ENCODE results near the gene ALPK1.

The ALPK1 gene

DNA sequence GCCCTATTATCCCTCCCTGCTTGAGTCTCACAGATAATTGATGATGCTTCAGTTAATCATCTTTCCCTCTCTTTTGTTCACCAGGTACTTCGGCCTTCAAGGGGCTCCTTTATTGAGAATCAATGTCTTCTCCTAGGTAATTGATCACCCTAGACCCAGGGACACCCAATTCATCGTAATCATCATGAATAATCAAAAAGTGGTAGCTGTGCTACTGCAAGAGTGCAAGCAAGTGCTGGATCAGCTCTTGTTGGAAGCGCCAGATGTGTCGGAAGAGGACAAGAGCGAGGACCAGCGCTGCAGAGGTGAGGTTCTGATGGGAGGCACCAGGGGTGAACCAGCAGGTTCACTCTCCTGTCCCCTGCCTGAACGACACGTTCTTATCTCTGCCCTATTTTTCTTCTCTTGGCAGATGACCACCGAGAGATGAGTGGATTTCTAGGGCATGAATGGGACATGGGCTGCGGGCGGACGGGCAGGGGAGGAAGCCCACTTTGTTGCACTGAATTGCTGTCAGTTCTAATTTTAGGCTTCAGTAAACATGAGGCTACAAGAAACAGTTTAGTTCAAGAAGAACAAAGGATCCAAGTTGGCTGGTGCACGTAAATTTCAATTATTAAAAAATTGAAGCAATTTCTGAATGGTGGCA, 80.5 kb downstream of the ALPK1 start:
- in situ Hi-C loops (cut with HindIII; ENCODE audit: low pct_unique_long_range_greater_than_20kb, low sequenced_read_pairs): no loop called here
- no peak for DNase-seq (ENCODE audit: low read depth in 1 of 2, low spot score in 1 of 2)
- no peak for TF ChIP-seq JUND (IDR thresholded peaks at IDR 0.05; ENCODE audit: low read depth)

GRCh38 chr4:112378243-112378620, 81.1 kb downstream of the ALPK1 start:
- in situ Hi-C loops (cut with HindIII; ENCODE audit: low pct_unique_long_range_greater_than_20kb, low sequenced_read_pairs): no loop called here
- TF ChIP-seq JUND (IDR thresholded peaks at IDR 0.05; ENCODE audit: low read depth): no peak
- no peak for DNase-seq (ENCODE audit: low read depth in 1 of 2, low spot score in 1 of 2)

DNA sequence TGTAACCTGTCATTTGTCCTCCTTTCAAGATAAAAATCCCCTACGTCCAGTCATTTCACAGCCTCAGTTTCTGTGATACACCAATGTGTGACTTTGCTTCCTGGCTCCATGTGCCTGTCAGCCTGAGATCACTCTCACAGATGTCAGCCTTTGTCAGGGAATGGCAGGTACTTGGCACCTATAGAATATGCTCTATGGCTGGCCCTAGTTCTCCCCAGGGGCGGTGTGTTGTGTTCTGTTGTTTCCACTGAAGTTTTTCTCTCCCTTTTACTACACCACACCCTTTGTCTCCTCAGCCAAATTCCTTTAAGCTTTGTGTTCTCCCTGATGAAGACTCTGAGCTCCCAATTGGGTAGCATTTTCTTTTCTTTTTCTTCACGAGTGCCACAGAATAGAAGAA, 81.7 kb downstream of the ALPK1 start:
- in situ Hi-C loops (cut with HindIII; ENCODE audit: low pct_unique_long_range_greater_than_20kb, low sequenced_read_pairs): no loop called here
- DNase-seq (ENCODE audit: low read depth in 1 of 2, low spot score in 1 of 2): no peak
- TF ChIP-seq JUND (IDR thresholded peaks at IDR 0.05; ENCODE audit: low read depth): no peak

- in situ Hi-C loops (cut with HindIII; ENCODE audit: low pct_unique_long_range_greater_than_20kb, low sequenced_read_pairs): no loop called here
- DNase-seq (ENCODE audit: low read depth in 1 of 2, low spot score in 1 of 2): no peak
- TF ChIP-seq JUND (IDR thresholded peaks at IDR 0.05; ENCODE audit: low read depth): no peak
Measured at GRCh38 chr4:112379306-112379705, 82.1 kb downstream of the ALPK1 start.

DNA sequence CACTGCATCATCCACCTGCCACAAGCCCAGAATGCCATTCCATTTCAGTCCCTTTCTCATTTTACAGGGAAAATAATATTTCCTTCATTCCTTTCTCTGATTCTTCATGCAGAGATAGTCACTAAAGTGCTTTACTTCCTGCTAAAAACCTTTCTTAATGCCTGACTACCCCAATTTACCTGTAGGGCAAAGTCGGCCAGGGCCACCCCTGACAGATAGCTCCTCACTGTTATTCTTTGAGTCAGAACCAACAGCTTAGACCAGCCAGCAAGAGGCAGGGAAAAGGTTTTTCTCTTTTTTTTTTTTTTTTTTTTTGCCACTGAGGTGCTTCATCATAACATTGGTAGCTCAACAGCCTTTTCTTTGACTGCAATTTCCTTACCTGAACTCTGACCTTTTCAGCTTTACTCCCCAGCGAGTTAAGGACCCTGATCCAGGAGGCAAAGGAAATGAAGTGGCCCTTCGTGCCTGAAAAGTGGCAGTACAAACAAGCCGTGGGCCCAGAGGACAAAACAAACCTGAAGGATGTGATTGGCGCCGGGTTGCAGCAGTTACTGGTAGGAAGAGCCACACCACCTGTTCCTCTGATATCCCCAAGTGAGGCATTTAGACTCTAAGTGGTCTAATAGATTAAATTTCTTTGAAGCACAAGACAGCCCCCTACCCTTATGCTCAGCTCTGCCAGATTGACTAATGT, 85.0 kb downstream of the ALPK1 start:
- no peak for TF ChIP-seq JUND (IDR thresholded peaks at IDR 0.05; ENCODE audit: low read depth)
- in situ Hi-C loops (cut with HindIII; ENCODE audit: low pct_unique_long_range_greater_than_20kb, low sequenced_read_pairs): no loop called here
- DNase-seq (ENCODE audit: low read depth in 1 of 2, low spot score in 1 of 2): no peak

DNA sequence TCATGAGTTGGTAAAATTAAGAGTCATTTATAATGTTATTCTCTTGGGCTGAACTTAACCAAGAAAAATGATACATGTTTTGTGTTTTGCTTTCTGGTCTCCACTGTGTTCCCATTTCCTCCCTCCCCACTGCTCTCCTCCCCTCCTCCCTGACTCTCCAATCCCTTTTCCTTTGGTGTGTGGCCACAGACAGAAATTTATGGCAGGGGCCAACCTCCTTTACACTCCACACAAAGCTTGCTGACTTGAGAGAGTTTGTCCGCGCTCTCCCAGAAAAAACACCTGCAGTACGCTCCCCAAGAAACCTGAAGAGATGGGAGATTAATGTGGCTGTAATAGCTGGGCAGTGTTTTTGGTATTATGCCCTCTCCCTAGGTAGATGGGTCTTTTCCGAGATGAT, 88.9 kb downstream of the ALPK1 start:
- no peak for DNase-seq (ENCODE audit: low read depth in 1 of 2, low spot score in 1 of 2)
- in situ Hi-C loops (cut with HindIII; ENCODE audit: low pct_unique_long_range_greater_than_20kb, low sequenced_read_pairs): no loop called here
- TF ChIP-seq JUND (IDR thresholded peaks at IDR 0.05; ENCODE audit: low read depth): no peak

- no peak for TF ChIP-seq JUND (IDR thresholded peaks at IDR 0.05; ENCODE audit: low read depth)
- no peak for DNase-seq (ENCODE audit: low read depth in 1 of 2, low spot score in 1 of 2)
- in situ Hi-C loops (cut with HindIII; ENCODE audit: low pct_unique_long_range_greater_than_20kb, low sequenced_read_pairs): no loop called here
Measured at GRCh38 chr4:112402098-112402497, 104.9 kb downstream of the ALPK1 start.

- in situ Hi-C loops (cut with HindIII; ENCODE audit: low pct_unique_long_range_greater_than_20kb, low sequenced_read_pairs): no loop called here
- no peak for TF ChIP-seq JUND (IDR thresholded peaks at IDR 0.05; ENCODE audit: low read depth)
- no peak for DNase-seq (ENCODE audit: low read depth in 1 of 2, low spot score in 1 of 2)
Measured at GRCh38 chr4:112403101-112403945, 106.2 kb downstream of the ALPK1 start.

DNA sequence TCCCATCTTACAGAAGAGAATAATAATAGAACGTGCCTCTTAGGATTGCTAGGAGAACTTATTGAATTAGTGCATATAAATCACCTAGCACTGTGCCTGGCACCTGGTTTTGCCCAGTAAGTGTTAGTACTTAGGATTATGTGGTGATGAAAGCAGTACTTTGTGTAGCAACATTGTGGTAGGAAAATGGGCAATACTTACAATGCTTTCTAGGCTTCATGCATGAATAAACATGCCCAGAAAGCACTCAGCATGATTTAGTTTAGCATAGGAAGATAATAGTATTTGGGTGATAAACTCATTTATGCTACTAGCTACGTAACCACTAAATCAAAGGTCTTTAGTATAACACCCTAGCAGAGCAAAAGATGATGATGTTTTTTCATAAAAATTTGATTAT, 113.2 kb downstream of the ALPK1 start:
- TF ChIP-seq JUND (IDR thresholded peaks at IDR 0.05; ENCODE audit: low read depth): no peak
- no peak for DNase-seq (ENCODE audit: low read depth in 1 of 2, low spot score in 1 of 2)
- in situ Hi-C loops (cut with HindIII; ENCODE audit: low pct_unique_long_range_greater_than_20kb, low sequenced_read_pairs): no loop called here

DNA sequence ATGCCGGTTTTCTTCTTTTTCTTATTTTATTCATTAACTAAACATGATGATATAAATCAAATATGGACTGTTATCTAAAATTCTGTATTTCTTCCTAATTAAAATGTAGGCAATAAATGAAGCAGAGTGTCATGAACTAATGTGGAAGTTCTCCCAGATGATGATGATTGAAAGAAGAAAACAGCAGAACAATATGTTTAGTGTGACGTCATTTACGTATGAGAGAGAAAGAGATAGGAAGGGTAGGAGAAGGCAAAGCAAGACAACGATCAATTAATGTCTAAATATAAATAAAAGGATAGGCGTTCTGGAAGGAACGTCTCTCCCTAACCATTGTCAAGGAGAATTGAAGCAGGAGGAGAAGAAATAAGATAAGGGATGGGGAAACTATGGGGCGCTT, 113.6 kb downstream of the ALPK1 start:
- in situ Hi-C loops (cut with HindIII; ENCODE audit: low pct_unique_long_range_greater_than_20kb, low sequenced_read_pairs): no loop called here
- DNase-seq (ENCODE audit: low read depth in 1 of 2, low spot score in 1 of 2): no peak
- TF ChIP-seq JUND (IDR thresholded peaks at IDR 0.05; ENCODE audit: low read depth): no peak

DNA sequence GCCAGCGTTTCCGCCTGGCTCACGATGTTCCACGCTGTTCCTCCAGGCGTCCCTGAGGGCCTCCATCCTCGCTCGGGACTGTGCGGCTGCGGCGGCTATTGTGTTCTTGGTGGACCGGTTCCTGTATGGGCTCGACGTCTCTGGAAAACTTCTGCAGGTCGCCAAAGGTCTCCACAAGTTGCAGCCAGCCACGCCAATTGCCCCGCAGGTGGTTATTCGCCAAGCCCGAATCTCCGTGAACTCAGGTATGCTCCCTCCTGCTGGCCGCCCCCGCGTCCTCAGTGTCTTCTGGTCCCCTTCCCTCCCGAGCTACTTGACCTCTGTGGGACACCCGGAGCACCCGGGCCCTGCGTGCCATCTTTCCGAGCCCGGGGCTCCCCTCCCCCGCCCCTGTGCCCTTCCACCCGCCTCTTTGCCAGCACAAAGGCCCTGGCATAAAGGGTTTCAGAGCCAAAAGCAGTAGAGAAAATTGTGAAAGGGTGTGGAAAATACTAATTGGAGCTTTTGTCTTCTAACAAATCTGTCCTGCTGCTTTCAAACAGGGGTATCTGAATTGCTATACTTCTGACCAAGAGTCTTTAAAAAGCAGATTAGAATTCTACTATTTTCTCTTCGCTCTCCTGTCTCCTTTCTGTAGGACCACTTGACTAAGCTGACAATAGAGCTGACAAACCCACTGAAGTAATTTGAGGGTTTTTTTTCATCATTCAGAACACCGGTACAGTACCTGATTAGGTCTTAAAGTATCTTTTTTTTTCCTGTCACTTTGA, 114.8 kb downstream of the ALPK1 start:
- DNase-seq (ENCODE audit: low read depth in 1 of 2, low spot score in 1 of 2): no peak
- in situ Hi-C loops (cut with HindIII; ENCODE audit: low pct_unique_long_range_greater_than_20kb, low sequenced_read_pairs): no loop called here
- TF ChIP-seq JUND (IDR thresholded peaks at IDR 0.05; ENCODE audit: low read depth): no peak

DNA sequence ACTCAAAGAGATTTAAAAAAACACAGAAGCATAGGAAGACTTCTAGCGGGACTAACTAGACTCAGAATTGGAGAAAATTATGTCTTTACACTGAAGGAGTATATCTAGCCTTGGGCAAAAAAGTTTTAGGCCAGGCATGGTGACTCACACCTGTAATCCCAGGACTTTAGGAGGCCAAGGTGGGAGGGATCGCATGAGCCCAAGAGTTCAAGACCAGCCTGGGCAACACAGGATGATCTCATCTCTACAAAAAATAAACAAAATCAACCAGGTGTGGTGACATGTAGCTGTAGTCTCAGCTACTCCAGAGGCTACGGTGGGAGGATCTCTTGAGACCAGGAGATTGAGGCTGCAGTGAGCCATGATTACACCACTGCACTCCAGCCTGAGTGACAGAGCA, 119.3 kb downstream of the ALPK1 start:
- no peak for DNase-seq (ENCODE audit: low read depth in 1 of 2, low spot score in 1 of 2)
- no peak for TF ChIP-seq JUND (IDR thresholded peaks at IDR 0.05; ENCODE audit: low read depth)
- in situ Hi-C loops (cut with HindIII; ENCODE audit: low pct_unique_long_range_greater_than_20kb, low sequenced_read_pairs): no loop called here
